ENCODE measurements around the gene MPPED2.

Gene MPPED2

DNA sequence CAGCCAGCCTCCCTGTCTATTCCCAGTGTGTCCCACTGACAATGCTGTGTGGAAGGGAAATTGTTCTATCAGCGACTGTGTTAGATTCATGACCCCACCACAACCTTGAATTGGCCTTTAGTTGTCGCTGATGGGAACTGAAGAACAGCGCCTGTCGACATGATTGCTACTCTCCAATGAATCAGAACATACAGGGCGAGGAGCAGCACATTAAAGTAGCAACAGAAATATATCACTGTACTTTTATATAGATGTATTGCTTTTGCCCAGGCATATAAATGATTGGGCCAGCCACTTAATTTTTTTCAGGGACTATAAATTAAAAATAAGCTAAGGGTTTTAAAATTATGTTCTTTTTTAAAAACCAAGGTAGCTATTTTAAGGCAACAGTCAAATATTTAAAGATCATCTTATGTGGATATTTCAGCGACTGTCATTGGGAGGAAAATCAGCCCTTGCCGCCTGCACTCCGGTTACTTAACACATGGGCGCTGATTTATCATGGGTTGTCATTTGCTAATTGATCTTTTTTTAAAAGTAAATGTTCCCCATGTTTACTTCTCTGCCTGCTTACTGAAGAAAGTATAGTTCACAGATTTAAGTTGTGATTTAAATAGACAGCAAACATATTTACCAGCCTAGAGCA is 221.2 kb downstream of the MPPED2 start:
- DNase-seq, result no peak

DNA sequence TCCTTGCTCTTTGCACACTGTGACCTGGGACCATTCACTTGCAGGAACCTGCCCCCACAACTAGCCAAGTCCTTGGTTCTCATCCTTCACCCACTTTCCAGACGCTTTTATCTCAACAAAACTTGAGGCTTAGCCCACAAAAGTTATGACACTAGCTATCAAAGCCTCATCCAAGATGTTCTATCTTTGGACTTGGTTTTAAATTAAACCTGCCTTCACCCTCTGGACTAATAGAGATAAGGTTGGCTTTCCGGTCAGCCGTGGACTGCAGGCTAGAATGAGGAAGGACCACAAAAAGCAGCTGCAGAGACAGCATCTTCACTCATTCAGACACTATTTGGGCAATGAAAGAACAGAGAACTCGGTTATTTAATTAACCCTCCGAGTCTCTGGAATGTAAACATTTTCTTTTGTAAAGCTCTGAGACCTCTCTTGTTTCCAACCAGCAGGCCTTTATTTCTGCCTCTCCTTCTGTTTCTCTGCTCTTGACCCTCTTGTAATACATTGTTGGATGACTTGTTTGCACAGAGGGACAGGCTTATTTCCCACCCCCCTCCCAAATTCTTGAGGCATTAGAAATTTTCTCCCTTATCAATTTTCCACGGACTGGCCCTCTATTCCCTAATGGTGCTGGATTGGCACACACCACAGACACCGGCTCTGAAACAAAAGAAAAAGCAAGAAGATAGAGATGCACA is 221.9 kb downstream of the MPPED2 start:
- no peak for DNase-seq

DNA sequence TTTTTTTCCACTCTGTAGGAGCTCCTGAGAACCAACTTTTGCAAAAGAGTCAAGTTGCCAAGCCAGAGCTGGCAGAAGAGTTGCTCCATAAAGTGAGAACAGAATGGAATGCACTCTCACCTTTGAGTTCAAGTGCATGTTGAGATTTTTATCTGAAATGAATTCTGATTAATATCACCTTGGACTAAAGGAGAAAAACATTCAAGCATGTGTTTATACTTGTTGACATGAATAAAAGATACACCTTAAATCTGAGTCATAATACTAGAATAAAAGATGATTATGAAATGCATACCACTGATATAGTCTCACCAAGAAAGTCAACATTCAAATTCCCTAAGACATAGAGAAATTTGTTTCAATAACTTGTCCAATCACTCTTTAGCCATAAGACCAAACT is 225.4 kb downstream of the MPPED2 start:
- no peak for DNase-seq
